ENCODE measurements around the gene WDTC1. TPM values are rescaled to one million over a fixed set of nuclear protein-coding genes. Genes with fewer than 3 reads are reported as not detected.
"Not testable (repeated sequence)": the region's sequence is repeated elsewhere in the genome, so short reads cannot be mapped to it uniquely, and the experiment has no call there.

Gene WDTC1
- total RNA-seq, 1 experiment from 2014 or later, result 20.1 TPM

DNA sequence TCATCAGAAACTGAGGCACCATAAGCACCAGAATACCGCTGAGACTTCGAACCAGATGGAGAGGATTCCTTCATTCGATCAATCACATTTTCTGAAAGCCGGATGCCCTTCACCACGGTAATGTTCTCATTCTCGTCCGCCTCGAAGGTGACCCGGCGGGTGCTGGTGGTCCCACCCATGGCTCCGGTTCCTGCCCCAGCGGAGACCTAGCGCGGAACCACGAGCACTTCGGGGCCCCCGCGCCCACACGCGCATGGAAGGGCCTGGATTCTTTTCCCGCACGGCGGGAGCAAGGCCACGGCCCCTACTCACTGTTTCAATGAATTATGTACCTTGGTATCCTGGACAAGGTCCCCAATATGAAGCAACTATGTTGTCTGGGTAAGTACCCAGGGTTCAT lies 33.1 kb upstream of the WDTC1 start:
- Mint-ChIP-seq H3K9me3 (no peaks in the 10 kb centered on the region), H3K36me3 (no peaks in the 10 kb centered on the region), H3K4me1 (no peaks in the 10 kb centered on the region), H3K27me3 (ENCODE audit: low read depth) (peaks cover 8% of the 10 kb centered on the region), H3K27ac (no peak overlapping the region), H3K4me3 (no peak overlapping the region)
- CTCF ChIA-PET, result interaction anchor here (0.6 to 1.1 kb wide), 3 partner anchors 10 to 99 kb away, joined by 3 to 4 read pairs (median 3); no protein-coding TSS in a partner anchor
- POLR2A ChIA-PET, result interaction anchor here (0.7 kb wide), 1 partner anchor 42 kb away, joined by 8 read pairs; no protein-coding TSS in a partner anchor
- no peak for TF ChIP-seq SOX15 (CRISPR knock-in tag; IDR thresholded peaks at IDR 0.05)
- no peak for ATAC-seq
- no peak for DNase-seq (ENCODE audit: low spot score)

DNA sequence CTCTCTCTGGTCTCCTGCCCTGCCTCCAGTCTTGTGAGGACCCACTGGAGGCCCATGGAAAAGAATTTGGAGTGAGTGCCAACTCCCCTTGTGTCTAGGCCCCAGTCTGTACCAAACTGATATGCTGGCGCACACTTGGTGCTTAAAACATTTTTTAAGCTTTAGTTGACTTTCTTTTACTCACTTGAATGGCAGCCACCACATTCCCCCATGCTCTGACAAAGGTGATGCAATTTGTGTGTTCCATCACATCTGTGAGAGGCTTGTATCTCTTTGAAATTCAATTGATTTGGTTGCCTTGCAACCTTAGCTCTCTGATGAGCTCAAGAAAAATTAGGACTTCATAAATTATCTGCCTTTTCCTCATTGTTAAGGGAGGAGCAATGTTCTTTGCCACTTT lies 30.5 kb upstream of the WDTC1 start:
- Mint-ChIP-seq H3K4me1 (no peaks in the 10 kb centered on the region), H3K27me3 (ENCODE audit: low read depth) (peaks cover 12% of the 10 kb centered on the region), H3K36me3 (no peaks in the 10 kb centered on the region), H3K4me3 (no peak overlapping the region), H3K9me3 (peaks cover 5% of the 10 kb centered on the region), H3K27ac (no peak overlapping the region)
- ChIA-PET CTCF (interaction anchor here (0.6 to 1.6 kb wide), 2 partner anchors 10 to 92 kb away, joined by 3 to 6 read pairs; no protein-coding TSS in a partner anchor), POLR2A (no interaction called here)
- DNase-seq (ENCODE audit: low spot score) (no peak), ATAC-seq (no peak)
- no peak for TF ChIP-seq USF2 (CRISPR knock-in tag; IDR thresholded peaks at IDR 0.05)
- no peak for TF ChIP-seq NR2C2 (CRISPR knock-in tag; IDR thresholded peaks at IDR 0.05)
- no peak for TF ChIP-seq JUN (CRISPR knock-in tag; IDR thresholded peaks at IDR 0.05)
- no peak for TF ChIP-seq ZNF671 (CRISPR knock-in tag; IDR thresholded peaks at IDR 0.05)
- no peak for TF ChIP-seq KAT7 (CRISPR knock-in tag; IDR thresholded peaks at IDR 0.05; ENCODE audit: borderline replicate concordance)
- TF ChIP-seq IRF1 (CRISPR knock-in tag; IDR thresholded peaks at IDR 0.05), result no peak
- no peak for TF ChIP-seq ZNF219 (CRISPR knock-in tag; IDR thresholded peaks at IDR 0.05; ENCODE audit: borderline replicate concordance)
- TF ChIP-seq ZNF121 (CRISPR knock-in tag; IDR thresholded peaks at IDR 0.05), result no peak
- no peak for TF ChIP-seq STAT6 (CRISPR knock-in tag; conservative IDR thresholded peaks at IDR 0.05; ENCODE audit: low read depth)
- no peak for TF ChIP-seq ATF3 (CRISPR knock-in tag; conservative IDR thresholded peaks at IDR 0.05)
- TF ChIP-seq ESRRA (CRISPR knock-in tag; IDR thresholded peaks at IDR 0.05; ENCODE audit: borderline replicate concordance), result no peak
- TF ChIP-seq ELF4 (CRISPR knock-in tag; IDR thresholded peaks at IDR 0.05; ENCODE audit: low read depth), result no peak
- no peak for TF ChIP-seq NR3C1 (CRISPR knock-in tag; conservative IDR thresholded peaks at IDR 0.05; ENCODE audit: low read depth)
- TF ChIP-seq ZNF138 (CRISPR knock-in tag; conservative IDR thresholded peaks at IDR 0.05), result no peak
- no peak for TF ChIP-seq ZNF425 (CRISPR knock-in tag; conservative IDR thresholded peaks at IDR 0.05)

DNA sequence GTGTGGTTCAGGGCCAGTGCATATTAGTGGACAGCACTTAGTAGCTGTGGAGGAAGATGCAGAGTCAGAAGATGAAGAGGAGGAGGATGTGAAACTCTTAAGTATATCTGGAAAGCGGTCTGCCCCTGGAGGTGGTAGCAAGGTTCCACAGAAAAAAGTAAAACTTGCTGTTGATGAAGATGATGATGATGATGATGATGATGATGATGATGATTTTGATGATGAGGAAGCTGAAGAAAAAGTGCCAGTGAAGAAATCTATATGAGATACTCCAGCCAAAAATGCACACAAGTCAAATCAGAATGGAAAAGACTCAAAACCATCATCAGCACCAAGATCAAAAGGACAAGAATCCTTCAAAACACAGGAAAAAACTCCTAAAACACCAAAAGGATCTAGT lies 27.2 kb upstream of the WDTC1 start:
- POLR2A ChIA-PET; H3K9me3 Mint-ChIP-seq; H3K27me3 Mint-ChIP-seq (ENCODE audit: low read depth); H3K27ac Mint-ChIP-seq; DNase-seq (ENCODE audit: low spot score); ATAC-seq; H3K36me3 Mint-ChIP-seq; H3K4me1 Mint-ChIP-seq; H3K4me3 Mint-ChIP-seq; CTCF ChIA-PET: not testable (repeated sequence)

DNA sequence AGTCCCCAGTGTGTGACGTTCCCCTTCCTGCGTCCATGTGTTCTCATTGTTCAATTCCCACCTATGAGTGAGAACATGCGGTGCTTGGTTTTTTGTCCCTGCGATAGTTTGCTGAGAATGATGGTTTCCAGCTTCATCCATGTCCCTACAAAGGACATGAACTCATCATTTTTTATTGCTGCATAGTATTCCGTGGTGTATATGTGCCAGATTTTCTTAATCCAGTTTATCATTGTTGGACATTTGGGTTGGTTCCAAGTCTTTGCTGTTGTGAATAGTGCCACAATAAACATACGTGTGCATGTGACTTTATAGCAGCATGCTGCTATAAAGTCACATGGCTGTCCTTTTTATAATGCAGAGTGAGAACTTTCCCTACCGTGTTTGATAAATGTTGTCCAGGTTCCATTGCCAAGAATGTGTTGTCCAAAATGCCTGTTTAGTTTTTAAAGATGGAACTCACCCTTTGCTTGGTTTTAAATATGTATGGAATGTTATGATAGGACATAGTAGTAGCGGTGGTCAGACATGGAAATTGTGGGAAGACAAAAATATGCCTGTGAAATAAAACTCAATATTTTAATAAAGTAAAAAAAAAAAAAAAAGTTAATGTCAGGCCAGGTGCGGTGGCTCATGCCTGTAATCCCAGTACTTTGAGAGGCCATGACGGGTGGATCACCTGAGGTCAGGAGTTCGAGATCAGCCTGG lies 26.1 kb upstream of the WDTC1 start:
- POLR2A ChIA-PET; H3K27me3 Mint-ChIP-seq (ENCODE audit: low read depth); H3K9me3 Mint-ChIP-seq: not testable (repeated sequence)

More for the DNA sequence above, 26.1 kb upstream of the WDTC1 start:
- CTCF ChIA-PET; H3K4me1 Mint-ChIP-seq; ATAC-seq; H3K27ac Mint-ChIP-seq; DNase-seq (ENCODE audit: low spot score); H3K36me3 Mint-ChIP-seq; H3K4me3 Mint-ChIP-seq: not testable (repeated sequence)
